Epithelial cell of esophagus (primary cell): ENCODE results near the gene PUM2.

ENCODE experiments used
- DNase-seq: peaks from one replicate; pipeline ENCODE4 v3.0.0; 2010; ENCODE audit warnings: low read depth
- H3K4me3 ChIP-seq: 2 replicates; pipeline ENCODE4 v1.5.1; 2011; ENCODE audit warnings: mild to moderate bottlenecking, low read length, control low read depth
- CTCF ChIP-seq: IDR thresholded peaks from 2 replicates; pipeline ENCODE4 v1.5.1; 2011; ENCODE audit warnings: low read depth, mild to moderate bottlenecking, low read length, control low read depth, inconsistent platforms; ENCODE audit not compliant: insufficient read depth; ENCODE audit errors: missing control alignments

Gene PUM2

GRCh38 chr2:20216130-20217025 lies 134.3 kb downstream of the PUM2 start:
- no peak for TF ChIP-seq CTCF
- DNase-seq, result no peak
- no peak overlapping the region for H3K4me3 ChIP-seq

GRCh38 chr2:20215183-20216040 lies 135.2 kb downstream of the PUM2 start:
- H3K4me3 ChIP-seq, result no peak overlapping the region
- no peak for TF ChIP-seq CTCF
- peak; percentile 4 for DNase-seq

- H3K4me3 ChIP-seq, result no peak overlapping the region
- peak; percentile 13 for DNase-seq
- no peak for TF ChIP-seq CTCF
These were observed 136.0 kb downstream of the PUM2 start for GRCh38 chr2:20214566-20215182.

- TF ChIP-seq CTCF, result no peak
- peak; percentile 83 for DNase-seq
- no peak overlapping the region for H3K4me3 ChIP-seq
These were observed 136.7 kb downstream of the PUM2 start for GRCh38 chr2:20213651-20214565.

GRCh38 chr2:20212871-20213503 lies 137.7 kb downstream of the PUM2 start:
- peak; percentile 99 for DNase-seq
- no peak for TF ChIP-seq CTCF
- H3K4me3 ChIP-seq, result peak overlapping the region; percentile 27
